ENCODE results near the gene ZNF134.

Gene ZNF134

DNA sequence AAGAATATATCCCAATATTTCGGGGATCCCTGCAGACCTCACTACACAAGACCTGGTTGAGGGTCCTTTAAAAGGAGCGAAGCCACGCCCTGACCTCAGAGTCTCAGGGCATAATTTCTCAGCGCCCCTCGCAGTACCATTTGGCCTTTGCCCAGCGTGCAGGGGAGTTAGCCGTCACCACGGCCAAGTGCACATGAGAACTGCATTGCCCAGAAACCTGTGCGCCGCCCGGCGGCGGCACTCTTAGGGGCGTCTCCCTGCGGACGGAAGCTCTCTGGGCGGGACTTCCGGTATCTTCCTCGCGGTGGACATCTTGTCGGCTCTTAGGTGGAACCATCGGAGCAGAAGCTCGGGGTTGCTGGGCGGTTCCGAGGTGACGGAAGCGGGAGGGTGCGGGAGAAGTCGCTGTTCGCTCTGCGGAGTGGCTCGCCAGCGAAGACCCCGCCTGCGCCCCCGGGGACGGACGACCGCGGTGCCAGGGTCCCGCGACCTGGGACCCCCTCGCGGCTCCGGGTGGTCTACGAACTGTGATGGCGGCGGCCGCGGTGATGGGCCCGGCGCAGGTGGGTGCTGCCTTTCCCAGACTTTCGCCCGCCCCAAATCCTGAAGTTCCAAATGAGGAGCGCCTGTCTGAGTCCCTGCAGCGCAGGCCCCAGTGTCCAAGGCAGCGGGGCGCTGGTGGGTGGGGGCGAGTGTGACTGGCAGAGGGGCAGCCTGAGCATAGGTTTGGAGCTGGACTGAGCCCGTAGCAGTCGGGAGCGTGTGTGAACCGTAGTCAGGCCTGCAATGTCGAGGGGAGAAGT is at the start of gene ZNF134:
Gene ZNF134 (plus strand): TSS at position 302 of the 803 bp plus-strand sequence. CDS start 5,227 bp downstream, outside the sequence.
- DNase-seq (ENCODE audit: low spot score) = peak; percentile 91

DNA sequence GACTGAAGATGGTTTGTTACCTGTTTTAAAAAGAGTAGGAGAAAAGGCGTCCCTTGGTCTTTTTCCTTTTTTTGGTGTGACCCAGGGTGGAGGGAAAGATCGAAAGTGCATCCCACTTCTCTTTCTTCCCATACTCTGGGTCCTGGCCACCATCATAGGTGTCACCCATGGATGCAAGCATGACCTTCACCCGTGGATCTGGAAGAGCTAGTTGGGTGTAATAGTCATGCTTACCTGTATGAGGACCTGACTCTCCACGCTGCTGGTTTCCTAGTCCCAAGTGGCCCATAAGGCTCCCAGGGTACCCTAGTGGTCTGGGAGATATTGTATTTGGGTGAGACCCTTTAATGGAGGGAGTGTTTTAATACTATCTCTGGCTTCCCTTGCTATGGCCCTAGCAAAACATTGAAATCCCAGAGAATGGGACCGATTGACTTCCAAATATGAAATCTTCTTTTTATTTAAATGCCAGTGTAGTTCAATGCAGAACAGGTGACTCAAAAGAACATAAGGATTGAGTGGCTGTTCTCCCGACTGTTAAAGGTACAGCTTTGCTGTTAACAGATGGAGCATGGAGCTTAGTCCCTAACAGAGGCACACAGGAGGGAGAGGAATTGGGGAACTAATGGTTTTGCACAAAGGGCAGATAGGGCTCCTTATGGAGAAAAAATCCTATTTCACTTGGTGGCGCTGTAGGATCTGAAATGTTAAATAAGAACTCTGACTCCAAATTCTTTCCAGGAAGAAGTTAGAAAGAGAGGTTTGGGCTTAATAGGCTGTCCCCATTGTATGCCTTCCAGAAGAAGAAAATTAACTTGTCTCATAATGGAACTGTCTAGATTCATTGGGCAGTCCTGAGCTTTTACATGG is 47.4 kb upstream of the ZNF134 start:
- no peak for DNase-seq (ENCODE audit: low spot score)

DNA sequence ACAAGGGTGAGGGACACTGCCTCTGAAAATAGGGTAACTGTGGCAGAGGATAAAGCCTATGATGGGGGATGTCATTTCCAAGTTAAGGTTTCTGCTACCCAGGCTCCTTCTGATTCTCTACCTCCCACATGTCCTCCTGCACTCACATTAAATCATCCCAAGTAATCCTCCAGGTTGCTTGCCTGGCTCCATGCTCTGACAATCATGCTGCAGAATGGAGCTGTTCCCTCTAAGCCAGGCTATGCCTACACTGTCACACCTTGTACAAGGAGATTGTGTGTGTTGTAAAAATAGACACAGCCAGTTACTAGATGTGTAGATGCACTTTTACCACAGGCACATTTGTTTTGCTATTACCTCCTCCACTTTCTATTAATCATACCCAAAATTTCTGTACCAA is 43.3 kb upstream of the ZNF134 start:
- DNase-seq (ENCODE audit: low spot score) = no peak

DNA sequence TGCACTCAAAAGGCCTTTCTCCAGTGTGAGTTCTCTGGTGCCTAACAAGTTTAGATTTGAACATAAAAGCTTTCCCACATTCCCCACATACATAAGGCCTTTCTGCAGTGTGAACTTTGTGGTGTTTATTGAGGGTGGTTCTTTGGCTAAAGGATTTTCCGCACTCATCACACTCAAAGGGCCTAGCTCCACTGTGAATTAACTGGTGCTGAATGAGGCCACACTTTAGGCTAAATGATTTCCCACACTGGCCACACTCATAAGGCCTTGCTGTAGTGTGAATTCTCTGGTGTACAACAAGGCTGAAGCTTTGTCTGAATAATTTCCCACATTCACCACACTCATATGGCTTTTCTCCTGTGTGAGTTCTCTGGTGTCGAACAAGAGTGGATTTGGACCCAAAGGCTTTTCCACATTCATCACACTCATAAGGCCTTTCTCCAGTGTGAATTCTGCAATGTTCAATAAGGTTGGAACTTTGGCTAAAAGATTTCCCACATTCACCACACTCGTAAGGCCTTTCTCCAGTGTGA is 41.6 kb upstream of the ZNF134 start:
- no peak for DNase-seq (ENCODE audit: low spot score)

DNA sequence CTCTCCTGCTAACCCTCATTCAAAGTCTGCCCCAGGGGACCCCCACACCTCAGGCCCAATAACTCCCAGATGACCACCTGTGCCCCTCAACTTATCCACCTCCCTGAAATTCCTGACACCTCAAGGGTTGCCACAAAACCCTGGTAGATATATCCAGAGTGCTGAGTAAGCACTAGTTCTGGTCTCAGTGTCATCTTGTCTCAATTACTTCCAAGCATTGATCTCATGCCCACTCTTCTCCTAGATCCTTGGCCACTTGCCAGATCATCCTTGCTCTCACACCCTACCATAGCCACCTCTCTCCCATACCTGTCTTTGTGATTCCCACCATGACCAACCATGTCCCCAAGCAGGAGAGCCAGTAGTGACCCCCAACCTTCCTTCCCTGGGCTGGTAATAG is 37.4 kb upstream of the ZNF134 start:
- DNase-seq (ENCODE audit: low spot score) = no peak

DNA sequence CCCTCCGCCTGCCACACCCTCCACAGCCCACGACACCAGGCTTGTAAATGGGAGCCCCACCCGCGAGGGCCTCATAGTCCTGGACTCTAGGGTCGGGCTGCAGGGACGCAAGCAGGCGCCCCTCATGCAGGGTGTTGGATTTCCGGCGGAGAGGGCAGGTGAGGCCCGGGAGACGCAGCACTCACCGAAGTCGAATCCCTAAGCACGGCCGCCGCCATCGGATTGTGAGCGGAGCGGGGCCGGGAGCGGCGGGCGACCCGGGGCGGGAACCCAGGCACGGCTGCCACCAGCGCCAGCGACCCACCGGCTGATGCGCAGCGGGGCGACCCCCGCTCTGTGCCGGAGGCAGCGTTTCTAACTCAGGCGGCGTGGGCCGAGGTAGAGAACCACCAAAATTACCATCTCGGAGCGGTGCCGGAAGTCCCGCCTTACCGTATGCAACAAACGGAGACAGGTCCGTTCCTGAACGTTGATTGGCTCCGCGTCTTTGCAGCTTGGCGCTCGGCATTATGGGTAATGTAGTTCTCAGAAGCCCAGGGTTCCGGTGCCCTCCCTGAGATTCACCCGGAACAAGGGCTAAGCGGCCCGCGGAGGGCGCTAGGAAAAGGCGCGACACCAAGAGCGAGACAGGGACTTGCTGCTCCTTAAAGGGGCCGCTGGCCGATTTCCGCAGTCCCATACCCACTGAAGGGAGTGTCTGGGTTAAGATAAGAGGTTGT is 35.4 kb upstream of the ZNF134 start, which contains the start of gene ZNF416:
Gene ZNF416 (minus strand): TSS at position 425 of the 719 bp plus-strand sequence. CDS start 207 bp downstream, at position 218.
- peak; percentile 97 for DNase-seq (ENCODE audit: low spot score)

DNA sequence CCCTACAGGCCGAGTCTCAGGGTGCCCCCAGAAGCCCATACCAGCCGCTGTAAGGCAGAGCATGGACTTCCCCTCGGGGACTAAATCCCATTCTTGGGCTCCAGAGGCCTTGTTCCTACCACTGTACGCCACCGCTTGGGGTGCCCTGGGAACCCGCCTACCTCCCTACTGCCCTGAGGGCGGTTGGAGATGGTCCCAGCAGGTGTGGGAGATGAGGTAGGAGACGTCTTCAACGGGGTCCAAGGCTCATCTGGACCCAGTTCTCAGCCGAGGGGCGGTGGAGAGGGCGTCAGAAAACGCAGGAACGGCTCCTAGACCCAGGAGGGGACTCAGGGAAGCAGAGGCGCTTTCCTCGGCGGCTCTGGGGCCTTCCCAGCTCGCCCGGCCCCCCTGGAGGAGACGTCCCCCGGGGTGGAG is 30.9 kb upstream of the ZNF134 start:
- no peak for DNase-seq (ENCODE audit: low spot score)

DNA sequence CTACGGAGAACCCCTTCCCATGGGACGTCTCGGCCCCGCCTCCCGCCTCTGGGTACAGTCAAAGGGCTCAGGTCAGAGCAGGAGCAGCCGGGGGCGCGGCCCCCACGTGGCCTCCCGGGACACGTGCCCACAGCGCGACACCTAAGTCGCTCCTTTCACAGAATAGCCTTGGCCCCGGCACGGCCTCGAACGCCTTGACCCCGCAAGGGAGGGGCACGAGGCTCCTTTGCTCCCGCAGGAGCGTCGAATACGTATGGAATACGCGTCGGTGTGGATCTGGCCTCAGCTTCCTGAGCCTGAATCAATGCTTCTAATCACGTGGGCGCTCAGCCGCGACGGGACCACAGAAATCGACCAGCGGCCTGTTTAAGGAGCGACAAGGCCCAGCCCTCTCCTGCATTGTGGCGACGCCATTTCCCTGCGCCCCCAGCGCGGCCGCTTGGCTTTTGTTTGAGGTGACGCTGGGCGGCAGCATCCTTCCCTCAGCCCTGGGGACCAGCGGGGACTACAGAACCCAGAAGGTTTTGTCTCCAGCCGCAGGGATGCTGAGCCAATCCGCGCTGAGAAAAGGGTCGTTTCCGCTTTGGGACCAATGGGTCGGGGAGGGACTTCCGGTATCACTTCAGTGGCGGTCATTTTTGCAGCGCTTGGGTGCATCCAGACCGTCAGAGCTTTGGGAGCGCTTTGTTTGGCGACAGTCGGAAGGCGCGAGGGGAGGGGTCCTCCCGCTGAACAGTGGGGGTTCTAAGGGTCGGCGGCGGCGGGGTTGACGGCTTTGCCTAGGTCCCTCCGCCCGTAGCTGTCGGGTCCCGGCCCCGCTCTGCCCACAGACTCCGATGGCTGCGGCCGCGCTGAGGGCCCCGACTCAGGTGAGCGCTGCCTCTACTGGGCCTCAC is 30.3 kb upstream of the ZNF134 start, which contains the start of gene ZIK1:
Gene ZIK1 (plus strand): TSS at position 625 of the 896 bp plus-strand sequence. CDS start 212 bp downstream, at position 837.
- DNase-seq (ENCODE audit: low spot score) = peak; percentile 72

DNA sequence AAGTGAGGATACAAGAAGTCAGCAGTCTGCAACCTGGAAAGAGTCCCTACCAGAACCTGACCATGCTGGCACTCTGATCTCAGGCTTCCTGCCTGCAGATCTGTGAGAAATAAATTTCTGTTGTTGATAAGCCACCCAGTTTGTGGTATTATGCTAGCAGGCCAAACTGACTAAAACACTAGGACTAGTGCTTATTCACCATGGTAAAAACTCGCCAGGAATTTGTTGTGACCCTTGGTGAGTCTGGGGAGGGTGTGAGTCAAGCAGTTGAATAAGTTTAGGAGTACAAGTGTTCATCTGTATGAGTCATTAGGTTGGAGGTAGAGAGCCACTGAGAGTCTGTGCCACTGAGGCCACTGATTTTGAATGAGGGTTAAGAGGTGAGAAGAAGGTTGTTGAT is 26.5 kb upstream of the ZNF134 start:
- no peak for DNase-seq (ENCODE audit: low spot score)

DNA sequence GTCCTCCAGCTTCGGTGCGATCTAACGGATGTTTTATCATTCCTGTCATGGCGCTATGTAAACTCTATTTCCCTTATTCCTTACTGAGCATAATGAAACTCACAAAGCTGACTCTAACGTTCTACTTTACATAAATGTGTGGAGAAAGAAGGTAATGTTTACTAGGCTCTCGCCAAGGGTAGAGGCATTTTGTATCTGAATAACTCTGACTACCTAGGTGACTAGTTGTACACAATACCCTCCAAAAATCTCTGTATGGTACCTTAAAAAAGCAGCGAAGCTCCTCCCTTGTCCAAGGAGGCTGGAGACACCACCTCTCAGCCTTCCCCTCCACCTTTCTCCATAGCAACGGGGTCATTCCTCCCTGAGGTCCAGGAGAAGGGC is 14.7 kb upstream of the ZNF134 start:
- no peak for DNase-seq (ENCODE audit: low spot score)

DNA sequence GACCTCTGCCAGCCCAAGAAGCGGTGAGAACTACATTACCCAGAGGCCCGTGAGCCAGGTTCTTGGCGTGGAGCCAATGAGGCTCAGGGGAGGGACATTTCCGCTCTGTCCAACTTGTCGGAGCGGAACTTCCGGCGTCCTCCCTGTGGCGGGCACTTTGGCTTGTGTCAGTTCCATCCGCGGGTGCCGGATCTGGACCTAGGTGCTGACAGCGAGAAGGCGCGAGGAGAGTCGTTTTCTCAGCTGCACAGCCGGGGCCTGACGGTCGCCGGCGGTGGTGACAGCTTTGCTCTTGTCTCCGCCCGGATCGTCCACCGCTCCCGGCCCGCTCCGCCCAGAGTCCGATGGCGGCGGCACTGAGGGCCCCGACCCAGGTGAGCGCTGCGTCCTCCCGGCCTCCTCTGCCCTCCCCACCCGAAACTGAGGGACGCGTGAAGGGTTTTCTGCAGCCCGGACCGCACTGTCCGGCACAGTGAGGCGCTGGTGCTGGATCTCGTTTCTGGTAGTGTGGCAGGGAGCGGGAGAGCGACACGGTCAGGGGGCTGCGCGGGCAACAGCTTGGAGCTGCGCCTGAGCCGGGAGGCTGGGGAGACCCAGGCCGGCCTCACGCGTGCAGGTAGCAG is 14.2 kb upstream of the ZNF134 start, which contains the start of gene ZNF530:
Gene ZNF530 (plus strand): TSS at position 125 of the 623 bp plus-strand sequence. CDS start 4,461 bp downstream, outside the sequence.
- DNase-seq (ENCODE audit: low spot score) = peak; percentile 88

DNA sequence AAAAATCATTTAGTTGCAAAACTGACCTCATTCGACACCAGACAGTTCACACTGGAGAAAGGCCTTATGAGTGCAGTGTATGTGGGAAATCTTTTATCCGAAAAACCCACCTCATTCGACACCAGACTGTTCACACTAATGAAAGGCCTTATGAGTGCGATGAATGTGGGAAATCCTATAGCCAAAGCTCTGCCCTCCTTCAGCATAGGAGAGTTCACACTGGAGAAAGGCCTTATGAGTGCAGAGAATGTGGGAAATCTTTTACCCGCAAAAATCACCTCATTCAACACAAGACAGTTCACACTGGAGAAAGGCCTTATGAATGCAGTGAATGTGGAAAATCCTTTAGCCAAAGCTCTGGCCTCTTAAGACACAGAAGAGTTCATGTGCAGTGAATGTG is 7.1 kb upstream of the ZNF134 start:
- DNase-seq (ENCODE audit: low spot score) = no peak

DNA sequence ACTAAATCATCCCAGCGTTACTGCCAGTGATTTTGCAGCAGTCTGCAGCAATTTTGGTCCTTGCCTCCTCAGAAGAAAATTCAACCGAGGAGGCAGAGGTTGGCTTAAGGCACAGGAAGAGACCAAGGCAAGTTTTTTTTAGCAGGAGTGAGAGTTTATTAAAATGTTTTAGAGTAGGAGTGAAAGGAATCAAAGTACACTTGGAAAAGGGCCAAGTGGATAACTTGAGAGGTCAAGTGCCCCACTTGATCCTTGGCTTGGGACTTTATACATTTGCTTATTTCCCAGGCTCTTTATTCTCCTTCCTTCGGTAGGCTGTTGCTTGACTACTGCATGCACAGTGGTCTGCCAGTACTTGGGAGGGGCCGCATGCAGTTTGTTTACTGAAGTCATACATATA is 2.9 kb upstream of the ZNF134 start:
- no peak for DNase-seq (ENCODE audit: low spot score)

DNA sequence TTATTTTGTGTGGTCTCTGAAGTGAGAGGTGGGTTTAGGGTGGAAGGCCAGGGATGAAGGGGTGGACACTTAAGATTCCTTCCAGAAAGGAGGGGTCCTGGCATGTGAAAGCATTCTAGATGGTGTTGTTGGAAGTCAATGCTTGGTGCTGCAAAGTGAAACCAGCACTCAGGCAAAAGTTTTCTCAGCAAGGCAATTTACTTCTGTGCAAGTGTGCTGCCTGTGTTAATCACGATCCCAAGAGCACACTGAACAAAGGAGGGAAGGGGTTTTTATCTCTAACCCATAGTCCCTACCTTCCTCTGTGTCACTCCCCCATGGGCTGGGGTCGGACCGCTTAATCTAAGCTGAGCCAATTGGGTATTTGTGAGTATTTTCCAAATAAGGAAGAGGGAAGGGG is 1.3 kb downstream of the ZNF134 start:
- DNase-seq (ENCODE audit: low spot score) = no peak

DNA sequence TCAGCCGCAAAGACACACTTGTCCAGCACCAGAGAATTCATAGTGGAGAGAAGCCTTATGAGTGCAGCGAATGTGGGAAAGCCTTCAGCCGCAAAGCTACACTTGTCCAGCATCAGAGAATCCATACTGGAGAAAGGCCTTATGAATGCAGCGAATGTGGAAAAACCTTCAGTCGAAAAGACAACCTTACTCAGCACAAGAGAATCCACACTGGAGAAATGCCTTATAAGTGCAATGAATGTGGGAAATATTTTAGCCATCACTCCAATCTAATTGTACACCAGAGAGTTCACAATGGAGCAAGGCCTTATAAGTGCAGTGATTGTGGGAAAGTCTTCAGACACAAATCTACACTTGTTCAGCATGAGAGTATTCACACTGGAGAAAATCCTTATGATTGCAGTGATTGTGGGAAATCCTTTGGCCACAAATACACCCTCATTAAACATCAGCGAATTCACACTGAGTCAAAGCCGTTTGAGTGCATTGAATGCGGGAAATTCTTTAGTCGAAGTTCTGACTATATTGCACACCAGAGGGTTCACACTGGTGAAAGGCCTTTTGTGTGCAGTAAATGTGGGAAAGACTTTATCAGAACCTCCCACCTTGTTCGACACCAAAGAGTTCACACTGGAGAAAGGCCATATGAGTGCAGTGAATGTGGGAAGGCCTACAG is 6.8 kb downstream of the ZNF134 start:
- DNase-seq (ENCODE audit: low spot score) = no peak

DNA sequence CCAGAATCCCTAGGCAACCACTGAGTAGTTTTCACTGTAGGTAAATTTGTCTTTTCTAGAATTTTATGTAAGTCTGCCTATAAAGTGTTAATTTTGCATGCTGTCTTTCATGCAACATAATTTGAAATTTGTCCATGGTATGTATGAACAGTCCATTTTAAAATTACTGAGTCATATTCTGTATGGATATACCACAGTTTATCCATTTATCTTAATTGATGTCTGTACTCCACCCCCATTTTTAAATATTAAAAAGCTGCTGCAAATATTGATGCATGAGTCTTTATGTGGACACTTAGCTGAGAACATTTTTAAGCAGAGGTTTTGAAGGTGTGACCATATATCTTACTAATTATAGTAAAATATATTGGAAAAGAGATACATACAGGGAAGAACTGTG is 9.0 kb downstream of the ZNF134 start:
- DNase-seq (ENCODE audit: low spot score) = no peak

DNA sequence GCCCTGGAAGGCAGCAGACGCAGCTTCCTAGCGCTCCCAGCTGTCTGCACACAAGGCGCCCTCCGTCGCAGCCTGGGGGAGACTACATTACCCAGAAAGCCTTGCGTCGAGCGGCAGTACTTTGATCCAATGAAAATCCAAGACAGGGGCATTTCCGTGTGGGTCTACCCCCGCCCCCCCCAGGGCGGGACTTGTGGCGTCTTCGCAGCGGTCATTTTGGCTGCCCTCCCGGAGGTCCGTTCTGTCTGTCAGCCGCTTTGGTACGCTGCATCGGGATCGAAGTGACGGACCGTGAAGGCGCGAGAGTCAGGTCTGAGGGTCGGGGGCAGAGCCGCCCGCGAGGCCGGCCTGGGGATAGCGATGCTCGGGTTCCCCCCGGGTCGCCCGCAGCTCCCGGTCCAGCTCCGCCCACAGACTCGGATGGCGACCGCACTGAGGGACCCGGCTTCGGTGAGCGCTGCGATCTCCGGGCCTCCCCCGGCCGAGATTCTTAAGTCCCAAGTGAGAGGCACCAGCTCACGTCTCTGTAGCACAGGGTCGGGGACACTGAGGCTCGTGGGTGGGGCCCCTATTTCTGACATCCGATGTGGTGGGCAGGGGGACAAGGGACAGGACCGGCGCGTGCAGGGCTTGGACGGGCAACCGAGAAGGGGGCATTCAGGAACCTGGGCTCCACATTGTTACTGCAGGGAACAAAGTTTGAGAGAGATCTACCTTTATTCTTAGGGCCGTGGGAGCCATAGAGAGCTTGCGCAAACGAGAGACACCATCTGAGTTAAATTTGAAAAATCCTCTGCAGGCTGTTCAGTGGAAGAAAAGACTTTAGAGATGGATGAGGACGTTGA is 19.2 kb downstream of the ZNF134 start, which contains the start of gene ZNF211:
Gene ZNF211 (plus strand): TSS at position 182 of the 845 bp plus-strand sequence. CDS start 179 bp downstream, at position 361.
- DNase-seq (ENCODE audit: low spot score) = peak; percentile 91

DNA sequence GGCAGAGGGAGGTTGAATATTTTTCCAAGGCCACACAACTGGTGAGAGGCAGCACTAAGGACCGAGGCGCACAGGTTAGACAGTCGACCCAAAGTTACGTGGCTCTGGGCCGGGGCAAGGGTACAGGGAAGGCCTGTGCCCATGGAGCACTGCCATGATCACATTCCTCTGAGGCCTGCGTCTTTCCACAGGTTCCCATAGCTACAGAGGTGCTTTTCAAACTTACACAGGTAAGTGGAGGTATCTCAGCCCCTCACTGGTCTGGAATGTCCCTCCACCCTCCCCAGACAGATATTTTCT is 19.7 kb downstream of the ZNF134 start:
- DNase-seq (ENCODE audit: low spot score) = no peak

DNA sequence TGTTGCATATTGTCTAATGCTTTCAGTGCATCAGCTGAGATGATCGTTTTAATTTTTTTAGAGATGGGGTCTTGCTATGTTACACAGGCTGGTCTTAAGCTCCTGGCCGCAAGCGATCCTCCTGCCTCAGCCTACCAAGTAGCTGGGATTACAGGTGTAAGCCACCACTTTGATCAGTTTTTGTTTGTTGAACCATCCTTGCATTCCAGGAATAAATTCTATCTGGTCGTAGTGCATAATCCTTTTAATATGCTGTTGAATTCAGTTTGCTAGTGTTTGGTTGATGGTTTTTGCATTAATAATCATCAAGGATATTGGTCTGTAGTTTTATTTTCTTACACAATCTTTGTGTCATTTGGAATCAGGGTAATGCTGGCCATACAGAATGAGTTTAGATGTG is 23.3 kb downstream of the ZNF134 start:
- DNase-seq (ENCODE audit: low spot score) = no peak

Measured in activated CD4-positive, alpha-beta T cell treated with anti-CD3 and anti-CD28 coated beads, Interleukin-2, Interleukin-4, amounts not matched to agents 100 ng/mL and 50 ng/mL, durations not matched to agents 16 hours and 8 hours (primary cell).